GM10847 (cell line): Measurements from ENCODE around the gene PCGF5.

Experiments used
- POLR2A ChIP-seq: IDR thresholded peaks from 2 replicates; pipeline ENCODE4 v1.6.1; 2011; ENCODE audit not compliant: insufficient read length; ENCODE audit errors: extremely low read depth

The PCGF5 gene

DNA sequence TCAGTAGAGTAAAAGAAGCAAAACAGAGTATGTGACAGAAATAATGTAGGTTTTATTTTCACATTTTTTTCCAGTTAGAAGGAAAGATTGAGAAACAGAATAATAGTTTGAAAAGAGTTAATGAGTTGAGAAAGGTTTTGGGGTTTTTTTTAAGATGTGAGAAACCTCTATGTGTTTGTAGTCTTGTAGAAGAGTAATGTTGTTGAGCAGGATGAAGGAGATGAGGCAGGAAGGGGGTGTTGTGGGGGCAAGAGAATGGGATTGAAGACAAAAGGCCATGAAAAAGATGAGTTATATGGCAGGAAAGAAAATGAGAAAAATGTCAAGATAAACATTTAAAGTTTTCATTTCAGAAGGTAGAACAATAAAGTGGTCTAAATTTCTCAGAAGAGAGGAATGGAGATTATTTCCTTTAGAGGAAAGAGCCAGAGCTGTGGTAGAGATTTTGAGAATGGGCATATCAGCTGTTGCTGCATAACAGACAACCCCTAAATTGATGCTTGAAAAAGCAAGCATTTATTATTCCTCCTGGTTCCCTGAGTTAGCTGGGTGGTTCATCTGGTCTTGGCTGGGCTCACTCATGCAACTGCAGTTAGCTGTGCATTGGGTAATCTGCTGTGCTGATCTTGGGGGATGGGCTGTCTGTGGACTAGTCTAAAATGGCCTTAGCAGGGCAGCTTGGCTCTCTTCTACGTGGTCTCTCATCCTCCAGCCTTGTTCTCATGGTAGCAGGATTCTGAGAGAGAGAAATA lies 27.1 kb downstream of the PCGF5 start:
- no peak for TF ChIP-seq POLR2A

DNA sequence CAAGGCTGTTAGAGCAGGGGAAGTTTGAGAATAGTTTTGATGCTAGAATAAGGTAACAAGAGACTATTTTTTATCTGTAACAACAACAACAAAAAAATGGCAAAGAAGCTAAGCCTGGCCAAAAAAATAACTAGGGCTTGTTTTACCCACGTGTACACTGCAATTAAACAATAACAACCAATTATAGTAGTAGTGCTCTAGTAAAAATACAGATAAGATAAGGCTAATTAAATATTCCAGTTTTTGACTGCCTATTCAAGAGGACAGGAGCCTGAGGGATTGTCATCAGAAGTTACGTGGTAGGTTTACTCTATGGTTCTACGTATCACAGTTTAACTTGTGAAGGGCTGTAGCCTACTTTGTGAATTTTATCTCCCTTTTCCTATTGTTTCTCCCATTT lies 29.2 kb downstream of the PCGF5 start:
- TF ChIP-seq POLR2A, result no peak

DNA sequence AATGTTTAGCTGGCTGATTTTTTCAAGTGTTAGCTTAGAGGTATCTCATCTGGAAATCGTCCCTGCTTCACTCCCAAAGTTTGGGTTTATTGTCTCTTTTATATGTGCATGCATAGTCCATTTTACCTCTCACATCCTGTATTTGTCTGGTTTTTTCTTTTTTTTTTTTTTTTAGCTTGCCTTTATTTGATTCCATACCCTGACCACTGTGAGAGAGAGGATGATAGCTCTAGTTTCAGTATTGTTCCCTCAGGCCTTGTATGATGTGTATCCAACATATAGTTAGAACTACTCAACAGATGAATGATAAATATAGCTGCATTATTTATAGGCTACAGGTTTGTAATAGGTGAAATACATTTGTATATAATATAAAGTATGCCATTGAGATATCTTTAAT lies 29.9 kb downstream of the PCGF5 start:
- TF ChIP-seq POLR2A, result no peak

DNA sequence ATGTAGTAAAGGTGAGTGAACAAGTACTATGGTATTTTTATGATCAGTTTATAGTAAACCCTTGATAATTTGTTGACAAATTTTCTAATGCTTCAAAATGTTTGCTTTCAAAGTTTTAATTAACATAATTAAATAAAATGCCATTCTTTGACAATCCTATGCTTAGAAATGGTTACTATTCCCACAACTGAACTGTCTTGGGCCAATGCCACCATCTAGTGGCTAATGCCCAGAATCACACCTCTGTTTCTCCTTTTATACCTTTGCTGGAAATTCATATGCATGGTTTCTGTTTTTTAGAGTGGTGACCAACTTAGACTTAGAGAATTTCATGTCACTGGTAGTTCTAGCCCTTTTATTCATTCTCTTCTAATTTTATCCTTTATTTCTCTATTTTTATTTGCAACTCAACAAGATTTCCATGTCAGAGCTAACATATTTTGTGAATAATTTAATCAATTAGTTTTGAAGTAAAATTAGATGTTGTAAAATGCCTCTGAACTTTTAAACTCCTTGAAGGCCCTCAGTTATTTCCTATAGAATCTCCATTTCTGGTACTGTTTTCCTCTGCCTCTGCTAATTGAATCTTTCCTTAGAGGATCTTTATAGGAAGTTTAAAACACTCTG lies 31.1 kb downstream of the PCGF5 start:
- TF ChIP-seq POLR2A, result no peak

DNA sequence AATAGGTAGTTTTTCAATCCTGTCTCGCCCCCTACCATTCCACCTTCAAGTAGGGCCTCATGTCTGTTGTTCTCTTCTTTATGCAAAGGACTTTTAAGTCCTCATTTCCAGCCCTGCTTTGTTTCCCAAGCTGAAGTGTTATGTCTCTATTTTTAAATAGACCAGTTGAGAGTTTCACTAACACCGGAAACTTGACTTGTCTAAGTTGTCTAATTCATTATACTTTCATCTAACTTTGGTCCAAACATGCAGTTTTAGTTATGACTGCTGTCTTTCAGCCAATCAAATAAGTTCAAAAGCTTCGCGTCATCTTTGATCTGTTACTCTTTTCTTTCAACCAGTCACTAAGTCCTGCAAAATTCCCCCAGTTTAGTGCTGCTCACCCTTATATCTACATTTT lies 32.8 kb downstream of the PCGF5 start:
- TF ChIP-seq POLR2A, result no peak

DNA sequence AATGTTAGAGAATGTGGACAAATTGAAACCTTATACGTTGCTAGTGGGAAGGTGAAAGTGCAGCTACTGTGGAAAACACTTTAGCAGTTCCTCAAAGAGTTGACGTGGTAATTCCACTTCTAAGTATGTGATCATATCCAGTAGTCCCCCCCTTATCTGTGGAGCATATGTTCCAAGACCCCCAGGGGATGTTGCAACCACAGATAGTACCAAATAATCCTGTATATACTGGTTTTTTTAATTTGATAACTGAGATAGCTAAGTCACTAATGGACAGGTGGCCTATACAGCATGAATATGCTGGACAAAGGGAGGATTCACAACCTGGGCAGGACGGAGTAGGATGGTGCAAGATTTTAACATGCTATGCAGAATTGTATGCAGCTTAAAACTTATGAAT lies 36.8 kb downstream of the PCGF5 start:
- no peak for TF ChIP-seq POLR2A

DNA sequence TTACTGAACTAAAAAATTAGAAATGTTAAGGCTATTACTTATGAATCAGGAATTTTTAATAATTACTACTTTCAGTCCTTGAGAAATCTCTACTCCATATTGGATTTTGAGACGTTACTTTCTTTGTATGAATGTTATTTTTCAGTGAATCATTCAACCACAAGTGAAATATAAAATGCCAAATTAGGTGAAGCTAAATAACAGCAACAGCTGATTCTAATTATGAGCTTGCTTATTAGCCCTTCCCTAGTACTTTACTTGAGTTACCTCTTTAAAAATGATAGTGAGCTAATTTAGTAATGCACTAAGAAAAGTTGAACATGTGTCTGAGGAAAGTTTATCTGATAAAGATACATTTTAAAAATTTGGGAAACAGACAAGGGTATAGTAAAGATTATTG lies 51.4 kb downstream of the PCGF5 start:
- TF ChIP-seq POLR2A, result no peak

DNA sequence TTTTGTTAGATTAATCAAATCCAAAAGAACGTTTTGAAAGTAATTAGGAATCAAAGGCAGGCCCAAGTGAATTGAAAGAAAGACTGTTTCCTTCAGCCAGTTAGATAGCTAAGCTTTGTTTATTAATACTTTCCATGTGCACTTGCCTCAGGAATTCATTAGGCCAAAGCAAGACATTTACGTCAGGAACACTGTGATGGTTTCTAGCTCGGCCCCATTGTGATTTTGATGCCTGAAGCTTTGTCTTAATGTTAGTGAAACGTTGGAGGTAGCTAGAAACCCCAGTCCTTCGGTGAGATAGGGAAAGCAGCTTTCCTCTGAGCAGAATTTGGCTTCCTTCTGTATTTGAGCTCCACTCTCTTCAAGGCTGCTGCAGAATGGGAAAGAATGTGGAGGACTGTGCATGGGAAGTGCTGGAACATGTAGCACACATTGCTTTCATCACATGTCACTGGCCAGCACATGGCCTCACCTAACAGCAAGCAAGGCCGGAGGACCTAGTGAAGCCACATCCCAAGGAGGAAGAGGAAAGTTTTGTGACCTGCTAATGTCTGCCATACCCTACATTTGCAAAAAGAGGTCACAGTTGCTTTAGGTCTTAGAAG lies 64.1 kb downstream of the PCGF5 start:
- TF ChIP-seq POLR2A, result no peak

DNA sequence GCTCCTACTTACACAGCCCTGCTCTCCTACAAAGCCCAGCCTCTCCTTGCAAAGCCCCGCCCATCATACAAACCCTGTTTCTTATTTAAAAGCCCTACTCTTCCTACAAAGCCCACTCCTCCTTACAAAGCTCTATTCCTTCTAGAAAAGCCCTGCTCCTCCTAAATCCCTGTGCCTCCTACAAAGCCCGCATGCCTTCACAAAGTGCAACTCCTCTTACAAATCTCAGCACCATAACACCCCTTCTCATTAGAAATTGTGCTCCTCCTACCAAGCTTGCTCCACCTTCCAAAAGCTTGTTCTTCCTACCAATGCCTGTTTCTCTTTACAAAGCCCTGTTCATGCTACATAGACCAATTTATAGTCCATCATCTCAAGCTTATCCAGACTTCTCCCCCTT lies 66.1 kb downstream of the PCGF5 start:
- no peak for TF ChIP-seq POLR2A

DNA sequence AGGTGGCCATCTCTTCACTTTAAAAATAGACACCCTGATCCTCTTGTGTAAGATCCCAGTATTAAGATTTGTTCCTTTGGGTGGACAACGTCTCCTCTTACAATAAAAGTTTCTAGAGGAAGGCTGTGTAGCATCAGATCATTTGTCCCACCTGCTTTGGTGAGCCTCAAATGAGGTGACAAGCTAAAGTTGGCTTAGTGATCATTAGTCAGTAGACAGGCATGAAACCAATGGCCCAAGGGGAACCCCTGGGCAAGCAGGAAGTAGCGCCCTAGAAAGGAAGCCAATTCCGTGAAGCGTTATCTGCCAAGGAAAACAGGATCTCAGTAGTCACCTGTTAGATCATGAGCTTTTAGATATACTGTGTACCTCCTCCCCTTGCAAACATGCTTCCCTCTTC lies 66.8 kb downstream of the PCGF5 start:
- no peak for TF ChIP-seq POLR2A

DNA sequence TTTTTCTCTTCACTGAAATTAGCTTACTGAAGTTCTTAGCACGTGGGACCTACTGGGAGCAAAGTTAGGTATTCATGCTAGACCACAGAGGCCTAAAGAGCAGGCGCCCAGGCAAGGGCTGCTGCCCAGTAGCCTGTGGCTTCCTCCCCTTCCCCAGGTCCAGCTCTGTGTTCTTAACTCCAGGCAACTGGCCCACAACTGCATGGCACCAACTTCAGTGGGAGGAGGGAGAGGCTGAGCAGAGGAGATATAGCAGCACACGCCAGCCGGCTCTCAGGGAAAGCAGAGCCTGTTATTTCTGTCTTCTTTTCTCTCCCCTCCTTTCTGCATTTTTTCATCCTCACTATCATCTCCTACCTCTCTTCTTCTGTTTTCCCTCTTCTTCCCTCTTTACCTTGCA lies 67.4 kb downstream of the PCGF5 start:
- TF ChIP-seq POLR2A, result no peak

DNA sequence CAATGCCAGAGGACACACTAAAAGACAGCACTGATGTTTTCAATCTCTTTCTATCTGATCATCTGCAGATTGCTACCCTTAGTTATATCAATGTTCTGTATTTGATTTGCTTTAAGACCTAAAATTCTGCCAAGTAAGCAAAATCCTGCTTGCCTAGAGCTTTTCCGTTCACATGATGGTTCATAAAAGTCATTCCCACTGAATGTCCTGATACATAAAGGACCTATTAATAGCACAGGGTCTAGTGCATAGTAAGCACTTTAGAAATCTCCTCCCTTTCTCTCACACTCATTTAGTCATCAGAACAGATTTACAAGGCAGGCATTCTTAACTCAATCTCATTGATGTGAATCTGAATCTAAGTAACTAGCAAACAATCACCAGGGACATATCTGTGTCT lies 68.8 kb downstream of the PCGF5 start:
- no peak for TF ChIP-seq POLR2A

DNA sequence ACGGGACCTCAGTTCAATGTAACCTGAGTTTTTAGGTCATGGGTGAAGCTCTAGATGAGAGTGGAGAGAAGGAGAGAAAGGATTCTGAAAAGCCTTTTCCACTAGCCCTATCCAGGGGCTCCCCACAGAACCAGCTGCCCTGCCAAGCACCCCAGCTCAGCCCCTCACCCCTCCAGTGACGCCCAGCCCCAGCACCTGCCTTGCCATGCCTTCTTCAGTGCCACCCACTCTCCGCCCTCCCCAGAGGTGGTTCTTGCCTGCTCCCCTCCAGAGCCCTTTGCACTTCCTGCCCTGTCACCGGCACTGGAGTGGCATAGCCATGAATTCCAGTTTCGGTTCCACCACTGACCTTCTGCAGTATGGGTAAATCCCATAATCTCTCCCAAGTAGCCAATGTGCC lies 70.1 kb downstream of the PCGF5 start:
- no peak for TF ChIP-seq POLR2A

DNA sequence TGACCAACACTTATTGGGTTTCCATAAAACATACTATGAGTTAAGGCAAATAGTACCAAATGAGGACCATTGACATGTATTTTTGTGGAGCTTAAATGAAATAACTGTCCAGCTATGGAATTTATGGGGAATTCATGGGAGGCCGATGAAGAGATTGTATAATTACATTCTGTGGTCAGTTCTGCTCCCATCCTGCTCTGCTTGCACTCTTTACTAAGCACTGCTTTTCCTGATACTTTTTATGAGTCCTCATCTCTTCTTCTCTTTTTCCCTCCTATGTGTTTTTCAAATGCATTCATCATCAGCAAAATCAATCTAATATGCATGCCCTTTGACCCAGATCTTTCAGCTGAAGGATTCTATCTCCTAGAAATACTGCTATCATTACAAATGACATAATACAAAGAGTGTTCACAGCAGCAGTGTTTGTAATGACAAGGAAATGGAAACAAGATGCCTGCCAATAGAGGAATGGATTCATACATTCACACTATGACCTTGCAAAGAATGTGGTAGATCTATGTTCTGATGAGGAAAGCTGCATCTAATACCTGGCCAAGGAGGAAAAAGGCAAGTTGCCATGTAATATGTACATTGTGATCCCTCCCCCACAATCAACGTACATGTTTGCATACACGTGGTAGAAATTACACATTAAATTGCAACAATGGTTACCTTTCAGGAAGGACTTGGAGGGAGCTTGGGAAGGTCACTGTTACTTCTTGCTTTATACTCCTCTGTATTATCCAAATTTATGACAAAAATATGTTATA lies 73.9 kb downstream of the PCGF5 start:
- no peak for TF ChIP-seq POLR2A

DNA sequence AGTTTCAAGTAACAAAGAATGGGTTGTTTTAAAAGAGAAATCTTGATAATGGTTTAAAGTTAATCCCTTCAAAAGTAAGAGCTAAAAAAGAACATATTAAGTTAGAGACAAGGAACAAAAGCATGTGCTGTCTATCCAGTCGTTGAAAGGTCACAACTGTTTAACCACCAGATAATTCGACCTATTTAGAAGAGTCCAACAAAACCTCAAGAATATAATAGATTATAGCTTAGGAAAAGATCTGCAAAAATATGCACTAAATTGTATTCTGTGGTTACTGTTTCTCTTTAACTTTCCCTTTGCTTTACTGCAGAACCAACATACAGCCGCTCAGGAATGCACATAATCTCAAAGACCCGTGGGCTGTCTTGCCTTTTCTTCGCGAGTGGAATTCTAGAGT lies 74.9 kb downstream of the PCGF5 start:
- TF ChIP-seq POLR2A, result no peak

DNA sequence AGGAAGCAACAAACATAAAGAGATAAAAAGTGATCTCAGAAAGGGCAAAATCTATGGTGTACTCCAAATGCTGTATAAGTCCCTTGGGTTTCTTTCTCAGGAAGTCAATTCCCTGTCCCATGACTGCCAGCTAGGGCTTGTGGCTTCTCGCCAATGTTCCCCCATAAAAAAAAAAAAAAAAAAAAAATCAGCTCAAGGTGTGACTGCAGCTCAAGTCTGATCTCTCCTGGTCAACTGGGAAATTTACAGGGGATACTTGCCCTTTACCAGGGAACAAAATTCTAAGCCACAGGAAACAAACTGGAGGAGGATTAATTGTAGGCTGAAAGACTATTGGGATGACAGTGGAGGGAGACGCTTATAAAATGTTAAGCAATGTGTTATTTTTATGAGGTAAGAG lies 76.0 kb downstream of the PCGF5 start:
- TF ChIP-seq POLR2A, result no peak

DNA sequence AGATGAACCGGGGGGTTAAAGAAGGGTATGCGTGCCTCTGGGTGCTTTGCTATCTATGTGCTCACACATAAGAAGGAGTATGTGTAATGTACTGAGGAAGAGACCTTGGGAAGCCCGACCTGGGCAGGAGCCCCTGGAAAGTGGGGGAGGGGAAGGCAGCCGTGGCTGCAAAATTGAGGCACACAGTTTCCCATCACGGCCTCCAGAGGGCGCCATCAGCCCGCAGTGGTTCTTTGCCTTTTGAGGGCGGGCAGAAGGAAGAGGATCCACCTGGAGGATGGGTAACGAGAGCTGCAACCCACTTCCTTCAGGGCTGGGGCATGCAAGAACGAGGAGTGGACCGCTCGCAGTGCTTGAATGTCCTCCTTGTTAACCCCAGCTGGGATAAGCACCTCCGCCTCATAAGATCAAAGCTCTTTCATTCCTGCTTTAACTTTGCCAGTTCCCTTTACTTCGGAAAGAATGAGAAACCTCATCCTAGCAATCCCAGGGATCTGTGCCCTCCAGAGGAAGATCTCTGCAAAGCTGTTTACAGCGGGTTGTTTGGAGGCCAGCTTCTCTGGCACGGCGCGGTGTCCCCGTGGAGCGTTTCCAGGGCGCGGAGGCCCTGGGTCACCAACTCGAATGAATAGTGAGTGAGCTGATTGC lies 77.9 kb downstream of the PCGF5 start:
- no peak for TF ChIP-seq POLR2A
